ENCODE results near the gene PDP2.
A peak's percentile ranks its signal among the peaks of the same experiment; 100 is the strongest.
"Not testable (repeated sequence)": the region's sequence is repeated elsewhere in the genome, so short reads cannot be mapped to it uniquely, and the experiment has no call there.

The PDP2 gene

GRCh38 chr16:66886914-66887313 is 6.6 kb downstream of the PDP2 start:
- no peak for DNase-seq

GRCh38 chr16:66888647-66889615 is 8.6 kb downstream of the PDP2 start:
- no peak for DNase-seq

- DNase-seq, result no peak
Measured at GRCh38 chr16:66889622-66890021, 9.3 kb downstream of the PDP2 start.

GRCh38 chr16:66890799-66891198 is 10.5 kb downstream of the PDP2 start:
- DNase-seq, result no peak

GRCh38 chr16:66891360-66891759 is 11.0 kb downstream of the PDP2 start:
- no peak for DNase-seq

GRCh38 chr16:66891797-66892196 is 11.5 kb downstream of the PDP2 start:
- no peak for DNase-seq

- DNase-seq, result no peak
Measured at GRCh38 chr16:66894055-66894454, 13.7 kb downstream of the PDP2 start.

- DNase-seq, result peak; percentile 42
Measured at GRCh38 chr16:66894948-66895688, 14.8 kb downstream of the PDP2 start.

- no peak for DNase-seq
Measured at GRCh38 chr16:66895689-66895979, 15.3 kb downstream of the PDP2 start.

GRCh38 chr16:66895999-66896398 is 15.7 kb downstream of the PDP2 start:
- no peak for DNase-seq

- DNase-seq, result not testable (repeated sequence)
Measured at GRCh38 chr16:66896682-66897081, 16.4 kb downstream of the PDP2 start.

GRCh38 chr16:66898207-66898606 is 17.9 kb downstream of the PDP2 start:
- DNase-seq, result no peak

- DNase-seq, result no peak
Measured at GRCh38 chr16:66898933-66899309, 18.6 kb downstream of the PDP2 start.

GRCh38 chr16:66899310-66899944 is 19.1 kb downstream of the PDP2 start:
- DNase-seq, result no peak

- no peak for DNase-seq
Measured at GRCh38 chr16:66899945-66900710, 19.8 kb downstream of the PDP2 start.

GRCh38 chr16:66900721-66901441 is 20.6 kb downstream of the PDP2 start:
- no peak for DNase-seq

- DNase-seq, result no peak
Measured at GRCh38 chr16:66901626-66902025, 21.3 kb downstream of the PDP2 start.

- DNase-seq, result no peak
Measured at GRCh38 chr16:66902648-66903543, 22.6 kb downstream of the PDP2 start.

- DNase-seq, result no peak
Measured at GRCh38 chr16:66903544-66904427, 23.5 kb downstream of the PDP2 start.

- DNase-seq, result no peak
Measured at GRCh38 chr16:66904428-66904845, 24.1 kb downstream of the PDP2 start.

All from stimulated activated naive CD4-positive, alpha-beta T cell treated with Interleukin-2 at 50 U/mL for 16 hours (primary cell).